Gastroesophageal sphincter (tissue), 4 donors: Measurements from ENCODE around the gene MRGPRE. TPM values are rescaled to one million over a fixed set of nuclear protein-coding genes. Genes with fewer than 3 reads are reported as not detected.

Experiments
- ATAC-seq: fragments of 150-250 bp; one replicate; pipeline ENCODE4 v1.9.1; 2016; ENCODE audit warnings: mild to moderate bottlenecking, moderate library complexity
- H3K27ac ChIP-seq, 4 donors: fragments of 200-600 bp; sonication (generic) in 3 of 4; 1 replicate in 3 of 4; 2 replicates in 1 of 4; pipeline ENCODE4 v1.5.1; 2016 to 2019
- H3K27me3 ChIP-seq: fragments of 200-600 bp; sonication (generic); one replicate; pipeline ENCODE4 v1.5.1; 2019
- H3K36me3 ChIP-seq, 2 donors: fragments of 200-600 bp; sonication (generic); one replicate each; pipeline ENCODE4 v1.5.1; 2019; ENCODE audit warnings: control low read depth in 1 of 2
- H3K4me1 ChIP-seq, 3 donors: fragments of 200-600 bp; sonication (generic); 1 replicate in 2 of 3; 2 replicates in 1 of 3; pipeline ENCODE4 v1.5.1; 2016 to 2019; ENCODE audit warnings: control low read depth in 2 of 3
- H3K4me3 ChIP-seq, 2 donors: fragments of 200-600 bp; sonication (generic); one replicate each; pipeline ENCODE4 v1.5.1; 2019; ENCODE audit warnings: mild to moderate bottlenecking in 1 of 2, moderate library complexity in 1 of 2
- H3K9me3 ChIP-seq, 3 donors: fragments of 200-600 bp; sonication (generic); one replicate each; pipeline ENCODE4 v1.5.1; 2017 to 2019; ENCODE audit warnings: control low read depth in 2 of 3
- EP300 ChIP-seq: sonication (generic); formaldehyde crosslinking; IDR thresholded peaks from one replicate; pipeline ENCODE4 v1.6.1; 2017; ENCODE audit warnings: antibody characterized with exemption, mild to moderate bottlenecking
- POLR2A ChIP-seq, 2 donors: fragments of 450-650 bp; IDR thresholded peaks; one replicate each; pipeline ENCODE4 v1.6.1; 2017; ENCODE audit warnings: antibody characterized with exemption in 2 of 2, mild to moderate bottlenecking in 2 of 2, moderate library complexity in 1 of 2
- POLR2AphosphoS5 ChIP-seq: sonication (generic); formaldehyde crosslinking; IDR thresholded peaks from one replicate; pipeline ENCODE4 v1.6.1; 2017; ENCODE audit warnings: antibody characterized with exemption
- WGBS, 2 donors: methylation state at CpG; one replicate each; pipeline ENCODE4 v1.1.5; 2018; ENCODE audit warnings: low coverage in 1 of 2; 5-methylcytosine and 5-hydroxymethylcytosine counted together
- total RNA-seq, 4 donors: library from RNA; depleted of rRNA; stranded (reverse); fragments of >200 nt; gene quantifications; one replicate each; pipeline ENCODE4 v1.1.0, GENCODE V29; 2016
- TF ChIP-seq, protein P1 (sequence below), 4 experiments: fragments of 200-600 bp in 2 of 4; fragments of 450-650 bp in 2 of 4; sonication (generic) in 1 of 4; IDR thresholded peaks; one replicate each; pipeline ENCODE4 v1.5.1; 2017 to 2019; ENCODE audit warnings: antibody characterized with exemption in 4 of 4, mild to moderate bottlenecking in 2 of 4, moderate library complexity in 2 of 4

The MRGPRE gene
- total RNA-seq, 4 donors from 2014 or later: not detected

DNA sequence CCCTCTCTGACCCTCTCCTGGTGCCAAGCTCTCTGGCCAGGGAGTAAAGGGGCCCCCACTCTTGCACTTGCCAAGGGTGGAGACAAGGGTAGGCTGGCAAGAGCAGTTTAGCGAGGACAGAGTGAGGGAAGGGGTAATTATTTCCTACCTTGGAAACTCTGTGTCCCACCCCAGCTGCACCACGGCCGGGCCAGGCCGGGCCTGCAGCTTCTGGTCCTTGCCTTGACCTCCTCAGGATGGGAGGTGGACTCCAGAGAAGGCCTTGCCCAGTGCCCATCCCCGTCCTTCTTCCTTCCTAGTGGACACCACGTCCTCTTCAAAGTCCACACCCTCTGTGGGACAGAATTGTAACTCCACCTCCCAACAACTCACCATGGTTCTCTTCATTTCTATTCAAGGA is 48.7 kb downstream of the MRGPRE start:
- WGBS, 2 donors: no CpG with 5 or more reads among the region's 6 CpGs
- H3K4me1 ChIP-seq: no peaks in the 10 kb centered on the region
- no peaks in the 10 kb centered on the region for H3K9me3 ChIP-seq
- no peak overlapping the region for H3K27ac ChIP-seq
- peaks cover 3% of the 10 kb centered on the region for H3K27me3 ChIP-seq
- H3K4me3 ChIP-seq: no peak overlapping the region
- no peaks in the 10 kb centered on the region for H3K36me3 ChIP-seq
- ATAC-seq: no peak
- TF ChIP-seq EP300: no peak
- TF ChIP-seq, protein P1, sequence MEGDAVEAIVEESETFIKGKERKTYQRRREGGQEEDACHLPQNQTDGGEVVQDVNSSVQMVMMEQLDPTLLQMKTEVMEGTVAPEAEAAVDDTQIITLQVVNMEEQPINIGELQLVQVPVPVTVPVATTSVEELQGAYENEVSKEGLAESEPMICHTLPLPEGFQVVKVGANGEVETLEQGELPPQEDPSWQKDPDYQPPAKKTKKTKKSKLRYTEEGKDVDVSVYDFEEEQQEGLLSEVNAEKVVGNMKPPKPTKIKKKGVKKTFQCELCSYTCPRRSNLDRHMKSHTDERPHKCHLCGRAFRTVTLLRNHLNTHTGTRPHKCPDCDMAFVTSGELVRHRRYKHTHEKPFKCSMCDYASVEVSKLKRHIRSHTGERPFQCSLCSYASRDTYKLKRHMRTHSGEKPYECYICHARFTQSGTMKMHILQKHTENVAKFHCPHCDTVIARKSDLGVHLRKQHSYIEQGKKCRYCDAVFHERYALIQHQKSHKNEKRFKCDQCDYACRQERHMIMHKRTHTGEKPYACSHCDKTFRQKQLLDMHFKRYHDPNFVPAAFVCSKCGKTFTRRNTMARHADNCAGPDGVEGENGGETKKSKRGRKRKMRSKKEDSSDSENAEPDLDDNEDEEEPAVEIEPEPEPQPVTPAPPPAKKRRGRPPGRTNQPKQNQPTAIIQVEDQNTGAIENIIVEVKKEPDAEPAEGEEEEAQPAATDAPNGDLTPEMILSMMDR (IDR thresholded peaks at IDR 0.05): no peak

- Histone ChIP-seq H3K9me3 (no peaks in the 10 kb centered on the region), H3K36me3 (no peaks in the 10 kb centered on the region), H3K4me1 (no peaks in the 10 kb centered on the region), H3K4me3 (no peak overlapping the region), H3K27ac (no peak overlapping the region), H3K27me3 (no peaks in the 10 kb centered on the region)
- no CpG with 5 or more reads among the region's 4 CpGs for WGBS, 2 donors
- ATAC-seq: no peak
- TF ChIP-seq POLR2AphosphoS5 (no peak), EP300 (no peak), POLR2A (IDR thresholded peaks at IDR 0.05) (no peak)
- TF ChIP-seq, protein P1 (IDR thresholded peaks at IDR 0.05): no peak
Observed at GRCh38 chr11:3182462-3182852, 49.8 kb downstream of the MRGPRE start.

- Histone ChIP-seq H3K4me3 (no peak overlapping the region), H3K27me3 (no peaks in the 10 kb centered on the region), H3K36me3 (no peaks in the 10 kb centered on the region), H3K4me1 (no peaks in the 10 kb centered on the region), H3K27ac (no peak overlapping the region), H3K9me3 (no peaks in the 10 kb centered on the region)
- ATAC-seq: no peak
- WGBS, 2 donors: 86 to 88% methylated on average over 7 to 9 of the region's 12 CpGs
- TF ChIP-seq, protein P1 (IDR thresholded peaks at IDR 0.05): no peak
- TF ChIP-seq POLR2A (IDR thresholded peaks at IDR 0.05): no peak
- no peak for TF ChIP-seq EP300
- no peak for TF ChIP-seq POLR2AphosphoS5
Observed at GRCh38 chr11:3181725-3182461, 50.3 kb downstream of the MRGPRE start.

- H3K9me3 ChIP-seq: peaks cover 0 to 9% (median 1%) of the 10 kb centered on the region in 3 donors
- no peak for ATAC-seq
- TF ChIP-seq EP300 (no peak), POLR2A (IDR thresholded peaks at IDR 0.05) (no peak), POLR2AphosphoS5 (no peak)
- TF ChIP-seq, protein P1 (IDR thresholded peaks at IDR 0.05): no peak
- no peaks in the 10 kb centered on the region for H3K36me3 ChIP-seq
- no peak overlapping the region for H3K4me3 ChIP-seq
- no peaks in the 10 kb centered on the region for H3K4me1 ChIP-seq
- WGBS, 2 donors: 72% methylated on average over 3 of the region's 5 CpGs; no CpG with 5 or more reads in 1 of the 2 donors
- H3K27me3 ChIP-seq: no peaks in the 10 kb centered on the region
- H3K27ac ChIP-seq: no peak overlapping the region
Observed at GRCh38 chr11:3180869-3181268, 51.3 kb downstream of the MRGPRE start.

GRCh38 chr11:3178349-3178748 is 53.9 kb downstream of the MRGPRE start:
- Histone ChIP-seq H3K4me3 (no peak overlapping the region), H3K36me3 (no peaks in the 10 kb centered on the region), H3K27ac (no peak overlapping the region), H3K27me3 (no peaks in the 10 kb centered on the region), H3K9me3 (peaks cover 0 to 9% (median 1%) of the 10 kb centered on the region in 3 donors), H3K4me1 (no peaks in the 10 kb centered on the region)
- no peak for ATAC-seq
- TF ChIP-seq POLR2AphosphoS5: no peak
- TF ChIP-seq EP300: no peak
- 40 to 52% methylated on average over 2 of the region's 2 CpGs for WGBS, 2 donors
